HCT116 (cell line): ENCODE data around the gene PDK2. TPM values are rescaled to one million over a fixed set of nuclear protein-coding genes. Genes with fewer than 3 reads are reported as not detected.

Experiments
- ATAC-seq: fragments of 200-7000 bp; cut with Tn5 transposase; 2 replicates; pipeline ENCODE4 v1.9.1; 2020; ENCODE audit warnings: mild to moderate bottlenecking, moderate library complexity
- BruUV-seq: library from RNA; stranded (reverse); fragments of 400-500 nt; replicated peaks from 2 replicates; lab custom pipeline; 2021; lab: Mats Ljungman, UMichigan
- CTCF ChIA-PET: fragments of 300-600 bp; sonication (Branson Sonifier 250); formaldehyde crosslinking; loops from one replicate; lab custom pipeline; 2021; ENCODE audit warnings: antibody characterized with exemption; lab: Charles Lee
- POLR2A ChIA-PET: fragments of 300-600, 350-600 bp; sonication (Branson Sonifier 250); formaldehyde crosslinking; loops from one replicate; lab custom pipeline; 2021; ENCODE audit warnings: antibody characterized with exemption; lab: Charles Lee
- RAD21 ChIA-PET, 2 experiments: fragments of 300-600 bp; sonication (Branson Sonifier 250); formaldehyde crosslinking; loops; one replicate each; lab custom pipeline; 2023; ENCODE audit warnings: low total read pairs in 2 of 2; ENCODE audit not compliant: uncharacterized antibody in 2 of 2, unreplicated experiment in 2 of 2, low non-redundant PET in 1 of 2; lab: Charles Lee
- DNase-seq: peaks from one replicate; pipeline ENCODE4 v3.0.0-alpha.2; 2010; ENCODE audit warnings: low read depth, low spot score
- H2AFZ ChIP-seq: fragments of 200-600 bp; shearing (Covaris generic), sonication (generic); 2 replicates; pipeline ENCODE4 v1.6.1; 2017; ENCODE audit warnings: low read depth, mixed run types, mixed read lengths, antibody characterized with exemption, low read length; ENCODE audit not compliant: poor library complexity, severe bottlenecking
- H3K27ac ChIP-seq: 2 replicates; pipeline ENCODE4 v1.5.1; 2012; ENCODE audit warnings: low read depth, low read length
- H3K27me3 ChIP-seq: fragments of 200-600 bp; sonication (generic); 2 replicates; pipeline ENCODE4 v1.6.1; 2016; ENCODE audit warnings: mixed run types, low read length, mixed read lengths; ENCODE audit not compliant: insufficient read depth
- H3K36me3 ChIP-seq, 2 experiments: fragments of 200-500 bp in 1 of 2; fragments of 200-600 bp in 1 of 2; sonication (Bioruptor generic) in 1 of 2; sonication (generic) in 1 of 2; 2 replicates each; pipeline versions ENCODE4 v1.5.1 to v1.6.1; 2014 to 2016; ENCODE audit warnings: low read length in 2 of 2, inconsistent platforms in 1 of 2, mixed read lengths in 1 of 2, mixed run types in 1 of 2; ENCODE audit not compliant: insufficient read depth in 2 of 2, control insufficient read depth in 1 of 2
- H3K4me1 ChIP-seq, 2 experiments: fragments of 200-600 bp in 1 of 2; sonication (generic) in 1 of 2; 2 replicates each; pipeline versions ENCODE4 v1.5.1 to v1.6.1; 2012 to 2017; ENCODE audit warnings: low read length in 2 of 2, inconsistent platforms in 1 of 2, mild to moderate bottlenecking in 1 of 2, mixed read lengths in 1 of 2, mixed run types in 1 of 2, moderate library complexity in 1 of 2; ENCODE audit not compliant: insufficient read depth in 2 of 2, control insufficient read depth in 1 of 2
- H3K4me2 ChIP-seq: fragments of 200-600 bp; sonication (generic); 2 replicates; pipeline ENCODE4 v1.6.1; 2017; ENCODE audit warnings: mixed run types, low read length, mixed read lengths
- H3K4me3 ChIP-seq, 2 experiments: fragments of 200-600 bp in 1 of 2; sonication (generic) in 1 of 2; replicated peaks in 1 of 2; 2 replicates each; pipeline ENCODE4 v1.5.1; 2011 to 2016; ENCODE audit warnings: low read length in 2 of 2, control low read depth in 1 of 2, low read depth in 1 of 2, mild to moderate bottlenecking in 1 of 2, mixed read lengths in 1 of 2, mixed run types in 1 of 2
- H3K79me2 ChIP-seq: fragments of 200-600 bp; sonication (generic); 2 replicates; pipeline ENCODE4 v1.6.1; 2017; ENCODE audit warnings: mild to moderate bottlenecking, mixed run types, low read length, moderate library complexity, mixed read lengths; ENCODE audit not compliant: insufficient read depth
- H3K9ac ChIP-seq: fragments of 200-600 bp; sonication (generic); 2 replicates; pipeline ENCODE4 v1.6.1; 2016; ENCODE audit warnings: low read length, mixed read lengths
- H3K9me2 ChIP-seq: fragments of 200-600 bp; sonication (generic), shearing (Covaris generic); 2 replicates; pipeline ENCODE4 v1.6.1; 2017; ENCODE audit warnings: mixed run types, mild to moderate bottlenecking, moderate library complexity; ENCODE audit not compliant: insufficient read depth
- H3K9me3 ChIP-seq, 2 experiments: fragments of 200-500 bp in 1 of 2; fragments of 200-600 bp in 1 of 2; sonication (Bioruptor generic) in 1 of 2; sonication (generic) in 1 of 2; 2 replicates each; pipeline ENCODE4 v1.6.1; 2014 to 2017; ENCODE audit warnings: low read length in 2 of 2, mixed read lengths in 2 of 2, inconsistent platforms in 1 of 2, low read depth in 1 of 2, mild to moderate bottlenecking in 1 of 2, mixed run types in 1 of 2, moderate library complexity in 1 of 2; ENCODE audit not compliant: control insufficient read depth in 1 of 2, insufficient read depth in 1 of 2
- H4K20me1 ChIP-seq: fragments of 200-600 bp; sonication (generic), shearing (Covaris generic); 2 replicates; pipeline ENCODE4 v1.6.1; 2017; ENCODE audit warnings: mixed run types, mild to moderate bottlenecking, moderate library complexity; ENCODE audit not compliant: insufficient read depth
- CBX3 ChIP-seq: IDR thresholded peaks from 2 replicates; pipeline ENCODE4 v1.6.1; 2012; ENCODE audit warnings: low read depth
- EGR1 ChIP-seq: IDR thresholded peaks from 2 replicates; pipeline ENCODE4 v1.6.1; 2012; ENCODE audit warnings: low read depth
- POLR2A ChIP-seq: IDR thresholded peaks from 2 replicates; pipeline ENCODE4 v1.7.0; 2011; ENCODE audit warnings: borderline replicate concordance; ENCODE audit not compliant: insufficient read depth, insufficient read length; ENCODE audit errors: extremely low read depth
- POLR2AphosphoS5 ChIP-seq: IDR thresholded peaks from 2 replicates; pipeline ENCODE4 v1.6.1; 2011; ENCODE audit warnings: mild to moderate bottlenecking, low read depth, low read length, moderate library complexity
- SIN3A ChIP-seq: IDR thresholded peaks from 2 replicates; pipeline ENCODE4 v1.6.1; 2012; ENCODE audit warnings: low read depth
- SRF ChIP-seq: IDR thresholded peaks from 2 replicates; pipeline ENCODE4 v1.6.1; 2012; ENCODE audit warnings: low read depth
- TCF7L2 ChIP-seq: IDR thresholded peaks from 2 replicates; pipeline ENCODE4 v1.7.0; 2011; ENCODE audit warnings: borderline replicate concordance, inconsistent platforms; ENCODE audit not compliant: insufficient read depth, insufficient read length; ENCODE audit errors: extremely low read depth
- YY1 ChIP-seq: IDR thresholded peaks from 2 replicates; pipeline ENCODE4 v1.6.1; 2011; ENCODE audit warnings: low read length, low read depth, moderate library complexity, mild to moderate bottlenecking; ENCODE audit not compliant: insufficient replicate concordance; ENCODE audit errors: extremely low read depth
- intact Hi-C: fragments of 100-400 bp; cut with micrococcal nuclease; formaldehyde crosslinking; loops from 2 replicates; pipeline ENCODE4 v1.10.0; 2022
- total RNA-seq: library from RNA; stranded (reverse); gene quantifications from one replicate; pipeline ENCODE4 v1.2.1, GENCODE V29; 2021; ENCODE audit not compliant: unreplicated experiment
- TF ChIP-seq, protein P1 (sequence below), 3 experiments: fragments of 200-600 bp in 1 of 3; sonication (generic) in 1 of 3; IDR thresholded peaks in 2 of 3; conservative IDR thresholded peaks in 1 of 3; 2 replicates each; pipeline ENCODE4 v1.5.1; 2012 to 2017; ENCODE audit warnings: low read depth in 2 of 3, low read length in 2 of 3, antibody characterized with exemption in 1 of 3, borderline replicate concordance in 1 of 3, control low read depth in 1 of 3, mild to moderate bottlenecking in 1 of 3, mixed read lengths in 1 of 3, mixed run types in 1 of 3, moderate library complexity in 1 of 3; ENCODE audit not compliant: insufficient read depth in 1 of 3
- TF ChIP-seq, protein P2 (sequence below): IDR thresholded peaks from 2 replicates; pipeline ENCODE4 v1.6.1; 2012

The PDK2 gene
- total RNA-seq, 1 experiment from 2014 or later: 39.1 TPM

DNA sequence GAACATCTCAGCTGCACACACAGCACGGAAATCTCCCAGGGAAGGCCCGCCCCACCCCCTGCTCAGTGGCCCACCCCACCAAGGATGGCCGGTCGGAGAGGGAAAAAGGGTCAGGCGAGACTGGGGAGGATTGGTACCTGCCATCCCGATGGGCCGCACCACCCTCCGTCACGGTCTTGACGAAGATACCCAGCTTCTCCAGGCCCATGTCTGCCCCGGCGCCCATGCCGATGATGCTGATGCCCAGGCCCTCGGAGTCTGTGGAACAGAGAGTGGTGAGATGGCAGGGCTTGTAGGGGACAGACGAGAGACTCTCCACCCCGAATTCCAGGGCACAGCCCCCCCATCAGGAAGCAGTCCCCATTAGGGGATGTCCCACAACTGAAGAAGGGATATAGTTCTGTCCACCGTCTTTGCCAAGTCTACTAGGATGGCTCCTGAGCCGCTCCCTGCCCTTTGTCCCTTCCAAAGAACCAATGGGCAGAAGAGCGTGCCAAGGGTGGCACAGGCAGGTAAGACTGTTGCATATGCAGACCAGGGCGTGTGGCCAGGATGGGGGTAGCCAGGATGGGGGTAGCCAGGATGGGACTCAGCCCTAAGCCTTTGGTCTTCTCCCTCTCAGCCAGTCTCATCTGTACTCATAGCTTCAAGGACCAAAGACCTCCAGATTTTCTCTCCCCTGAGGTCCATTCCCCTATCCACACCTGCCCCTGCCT, 48.5 kb downstream of the PDK2 start:
- Histone ChIP-seq H3K9ac (no peak overlapping the region), H3K4me3 (no peak overlapping the region), H3K9me3 (no peaks in the 10 kb centered on the region), H3K79me2 (peaks cover 79% of the 10 kb centered on the region), H3K9me2 (no peaks in the 10 kb centered on the region), H3K27ac (no peak overlapping the region), H3K4me2 (no peak overlapping the region), H4K20me1 (peaks cover 4% of the 10 kb centered on the region; the same call in 1 of the 2 replicates), H3K27me3 (no peaks in the 10 kb centered on the region), H3K36me3 (peaks cover 63 to 86% of the 10 kb centered on the region in 2 experiments), H2AFZ (no peak overlapping the region), H3K4me1 (peaks cover 10 to 28% of the 10 kb centered on the region in 2 experiments; a peak in 3 of 4 replicates)
- no TSS peak for BruUV-seq
- RAD21 ChIA-PET: no interaction called here
- intact Hi-C loops: no loop called here
- ATAC-seq: no peak
- POLR2A ChIA-PET: interaction anchor here (1.0 kb wide), 1 partner anchor 9 kb away, joined by 3 read pairs; no protein-coding TSS in a partner anchor
- no peak for DNase-seq
- TF ChIP-seq POLR2AphosphoS5 (no peak), EGR1 (no peak), SRF (no peak), YY1 (no peak), SIN3A (no peak), TCF7L2 (no peak), CBX3 (no peak), POLR2A (no peak)
- TF ChIP-seq, protein P1, sequence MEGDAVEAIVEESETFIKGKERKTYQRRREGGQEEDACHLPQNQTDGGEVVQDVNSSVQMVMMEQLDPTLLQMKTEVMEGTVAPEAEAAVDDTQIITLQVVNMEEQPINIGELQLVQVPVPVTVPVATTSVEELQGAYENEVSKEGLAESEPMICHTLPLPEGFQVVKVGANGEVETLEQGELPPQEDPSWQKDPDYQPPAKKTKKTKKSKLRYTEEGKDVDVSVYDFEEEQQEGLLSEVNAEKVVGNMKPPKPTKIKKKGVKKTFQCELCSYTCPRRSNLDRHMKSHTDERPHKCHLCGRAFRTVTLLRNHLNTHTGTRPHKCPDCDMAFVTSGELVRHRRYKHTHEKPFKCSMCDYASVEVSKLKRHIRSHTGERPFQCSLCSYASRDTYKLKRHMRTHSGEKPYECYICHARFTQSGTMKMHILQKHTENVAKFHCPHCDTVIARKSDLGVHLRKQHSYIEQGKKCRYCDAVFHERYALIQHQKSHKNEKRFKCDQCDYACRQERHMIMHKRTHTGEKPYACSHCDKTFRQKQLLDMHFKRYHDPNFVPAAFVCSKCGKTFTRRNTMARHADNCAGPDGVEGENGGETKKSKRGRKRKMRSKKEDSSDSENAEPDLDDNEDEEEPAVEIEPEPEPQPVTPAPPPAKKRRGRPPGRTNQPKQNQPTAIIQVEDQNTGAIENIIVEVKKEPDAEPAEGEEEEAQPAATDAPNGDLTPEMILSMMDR (IDR thresholded peaks at IDR 0.05 in 2 of 3, conservative IDR thresholded peaks at IDR 0.05 in 1 of 3; ENCODE audit: borderline replicate concordance in 1 of 3, insufficient read depth in 1 of 3, low read depth in 2 of 3, low read length in 2 of 3): no peak
- TF ChIP-seq, protein P2, sequence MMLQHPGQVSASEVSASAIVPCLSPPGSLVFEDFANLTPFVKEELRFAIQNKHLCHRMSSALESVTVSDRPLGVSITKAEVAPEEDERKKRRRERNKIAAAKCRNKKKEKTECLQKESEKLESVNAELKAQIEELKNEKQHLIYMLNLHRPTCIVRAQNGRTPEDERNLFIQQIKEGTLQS: no peak
- CTCF ChIA-PET: no interaction called here
